Measurements from ENCODE around the gene VSNL1.
"Not testable (repeated sequence)": the region's sequence is repeated elsewhere in the genome, so short reads cannot be mapped to it uniquely, and the experiment has no call there.

VSNL1 gene

GRCh38 chr2:17543848-17544247 is 3.4 kb downstream of the VSNL1 start:
- H3K9me3 ChIP-seq (ENCODE audit: control insufficient read depth in 1 of 2, low read length in 2 of 2): no peaks in the 10 kb centered on the region
- H3K4me3 ChIP-seq (ENCODE audit: low read depth in 1 of 2, low read length in 2 of 2): no peak overlapping the region
- no peaks in the 10 kb centered on the region for H3K36me3 ChIP-seq (ENCODE audit: control insufficient read depth in 1 of 2, insufficient read depth in 2 of 2, low read length in 2 of 2)
- H3K27me3 ChIP-seq (ENCODE audit: low read depth, low read length): peaks cover 11% of the 10 kb centered on the region
- H3K4me1 ChIP-seq (ENCODE audit: control insufficient read depth in 1 of 2, insufficient read depth in 2 of 2, low read length in 2 of 2): peaks cover 0 to 25% of the 10 kb centered on the region in 2 donors
- no peak overlapping the region for H3K27ac ChIP-seq (ENCODE audit: low read length)

- H3K27me3 ChIP-seq (ENCODE audit: low read depth, low read length): peaks cover 11% of the 10 kb centered on the region
- peaks cover 0 to 22% of the 10 kb centered on the region in 2 donors for H3K4me1 ChIP-seq (ENCODE audit: control insufficient read depth in 1 of 2, insufficient read depth in 2 of 2, low read length in 2 of 2)
- H3K9me3 ChIP-seq (ENCODE audit: control insufficient read depth in 1 of 2, low read length in 2 of 2): no peaks in the 10 kb centered on the region
- no peak overlapping the region for H3K27ac ChIP-seq (ENCODE audit: low read length)
- no peak overlapping the region for H3K4me3 ChIP-seq (ENCODE audit: low read depth in 1 of 2, low read length in 2 of 2)
- H3K36me3 ChIP-seq (ENCODE audit: control insufficient read depth in 1 of 2, insufficient read depth in 2 of 2, low read length in 2 of 2): no peaks in the 10 kb centered on the region
Measured at GRCh38 chr2:17544256-17544655, 3.8 kb downstream of the VSNL1 start.

GRCh38 chr2:17545680-17546613 is 5.5 kb downstream of the VSNL1 start:
- no peaks in the 10 kb centered on the region for H3K36me3 ChIP-seq (ENCODE audit: control insufficient read depth in 1 of 2, insufficient read depth in 2 of 2, low read length in 2 of 2)
- peaks cover 0 to 8% of the 10 kb centered on the region in 2 donors for H3K4me1 ChIP-seq (ENCODE audit: control insufficient read depth in 1 of 2, insufficient read depth in 2 of 2, low read length in 2 of 2)
- peaks cover 11% of the 10 kb centered on the region for H3K27me3 ChIP-seq (ENCODE audit: low read depth, low read length)
- H3K9me3 ChIP-seq (ENCODE audit: control insufficient read depth in 1 of 2, low read length in 2 of 2): no peaks in the 10 kb centered on the region
- no peak overlapping the region for H3K4me3 ChIP-seq (ENCODE audit: low read depth in 1 of 2, low read length in 2 of 2)
- H3K27ac ChIP-seq (ENCODE audit: low read length): no peak overlapping the region

- Histone ChIP-seq H3K27me3 (ENCODE audit: low read depth, low read length) (peaks cover 3% of the 10 kb centered on the region), H3K27ac (ENCODE audit: low read length) (no peak overlapping the region), H3K4me1 (ENCODE audit: control insufficient read depth in 1 of 2, insufficient read depth in 2 of 2, low read length in 2 of 2) (no peaks in the 10 kb centered on the region), H3K4me3 (ENCODE audit: low read depth in 1 of 2, low read length in 2 of 2) (no peak overlapping the region), H3K9me3 (ENCODE audit: control insufficient read depth in 1 of 2, low read length in 2 of 2) (no peaks in the 10 kb centered on the region), H3K36me3 (ENCODE audit: control insufficient read depth in 1 of 2, insufficient read depth in 2 of 2, low read length in 2 of 2) (no peaks in the 10 kb centered on the region)
Measured at GRCh38 chr2:17547237-17547636, 6.7 kb downstream of the VSNL1 start.

- Histone ChIP-seq H3K27me3 (ENCODE audit: low read depth, low read length) (peaks cover 3% of the 10 kb centered on the region), H3K36me3 (ENCODE audit: control insufficient read depth in 1 of 2, insufficient read depth in 2 of 2, low read length in 2 of 2) (no peaks in the 10 kb centered on the region), H3K4me1 (ENCODE audit: control insufficient read depth in 1 of 2, insufficient read depth in 2 of 2, low read length in 2 of 2) (no peaks in the 10 kb centered on the region), H3K4me3 (ENCODE audit: low read depth in 1 of 2, low read length in 2 of 2) (no peak overlapping the region), H3K27ac (ENCODE audit: low read length) (no peak overlapping the region), H3K9me3 (ENCODE audit: control insufficient read depth in 1 of 2, low read length in 2 of 2) (no peaks in the 10 kb centered on the region)
Measured at GRCh38 chr2:17547737-17548136, 7.2 kb downstream of the VSNL1 start.

GRCh38 chr2:17550907-17551306 is 10.4 kb downstream of the VSNL1 start:
- no peaks in the 10 kb centered on the region for H3K9me3 ChIP-seq (ENCODE audit: control insufficient read depth in 1 of 2, low read length in 2 of 2)

GRCh38 chr2:17555150-17555549 is 14.7 kb downstream of the VSNL1 start:
- H3K27me3 ChIP-seq (ENCODE audit: low read depth, low read length): no peaks in the 10 kb centered on the region
- H3K27ac ChIP-seq (ENCODE audit: low read length): no peak overlapping the region

More at GRCh38 chr2:17550907-17551306, 10.4 kb downstream of the VSNL1 start:
- Histone ChIP-seq H3K27ac (ENCODE audit: low read length) (no peak overlapping the region), H3K4me1 (ENCODE audit: control insufficient read depth in 1 of 2, insufficient read depth in 2 of 2, low read length in 2 of 2) (no peaks in the 10 kb centered on the region), H3K36me3 (ENCODE audit: control insufficient read depth in 1 of 2, insufficient read depth in 2 of 2, low read length in 2 of 2) (no peaks in the 10 kb centered on the region), H3K4me3 (ENCODE audit: low read depth in 1 of 2, low read length in 2 of 2) (no peak overlapping the region), H3K27me3 (ENCODE audit: low read depth, low read length) (no peaks in the 10 kb centered on the region)

GRCh38 chr2:17557596-17557995 is 17.1 kb downstream of the VSNL1 start:
- Histone ChIP-seq H3K4me3 (ENCODE audit: low read depth in 1 of 2, low read length in 2 of 2) (no peak overlapping the region), H3K27me3 (ENCODE audit: low read depth, low read length) (no peaks in the 10 kb centered on the region), H3K36me3 (ENCODE audit: control insufficient read depth in 1 of 2, insufficient read depth in 2 of 2, low read length in 2 of 2) (no peaks in the 10 kb centered on the region), H3K9me3 (ENCODE audit: control insufficient read depth in 1 of 2, low read length in 2 of 2) (no peaks in the 10 kb centered on the region), H3K4me1 (ENCODE audit: control insufficient read depth in 1 of 2, insufficient read depth in 2 of 2, low read length in 2 of 2) (no peaks in the 10 kb centered on the region), H3K27ac (ENCODE audit: low read length) (no peak overlapping the region)

More at GRCh38 chr2:17555150-17555549, 14.7 kb downstream of the VSNL1 start:
- H3K9me3 ChIP-seq (ENCODE audit: control insufficient read depth in 1 of 2, low read length in 2 of 2): no peaks in the 10 kb centered on the region
- no peak overlapping the region for H3K4me3 ChIP-seq (ENCODE audit: low read depth in 1 of 2, low read length in 2 of 2)
- H3K36me3 ChIP-seq (ENCODE audit: control insufficient read depth in 1 of 2, insufficient read depth in 2 of 2, low read length in 2 of 2): no peaks in the 10 kb centered on the region
- H3K4me1 ChIP-seq (ENCODE audit: control insufficient read depth in 1 of 2, insufficient read depth in 2 of 2, low read length in 2 of 2): no peaks in the 10 kb centered on the region

GRCh38 chr2:17558053-17558452 is 17.6 kb downstream of the VSNL1 start:
- H3K4me3 ChIP-seq (ENCODE audit: low read depth in 1 of 2, low read length in 2 of 2): no peak overlapping the region
- no peak overlapping the region for H3K27ac ChIP-seq (ENCODE audit: low read length)
- no peaks in the 10 kb centered on the region for H3K9me3 ChIP-seq (ENCODE audit: control insufficient read depth in 1 of 2, low read length in 2 of 2)
- no peaks in the 10 kb centered on the region for H3K4me1 ChIP-seq (ENCODE audit: control insufficient read depth in 1 of 2, insufficient read depth in 2 of 2, low read length in 2 of 2)
- no peaks in the 10 kb centered on the region for H3K27me3 ChIP-seq (ENCODE audit: low read depth, low read length)
- no peaks in the 10 kb centered on the region for H3K36me3 ChIP-seq (ENCODE audit: control insufficient read depth in 1 of 2, insufficient read depth in 2 of 2, low read length in 2 of 2)

- Histone ChIP-seq H3K27ac (ENCODE audit: low read length) (no peak overlapping the region), H3K4me3 (ENCODE audit: low read depth in 1 of 2, low read length in 2 of 2) (no peak overlapping the region), H3K36me3 (ENCODE audit: control insufficient read depth in 1 of 2, insufficient read depth in 2 of 2, low read length in 2 of 2) (no peaks in the 10 kb centered on the region), H3K27me3 (ENCODE audit: low read depth, low read length) (no peaks in the 10 kb centered on the region), H3K4me1 (ENCODE audit: control insufficient read depth in 1 of 2, insufficient read depth in 2 of 2, low read length in 2 of 2) (no peaks in the 10 kb centered on the region), H3K9me3 (ENCODE audit: control insufficient read depth in 1 of 2, low read length in 2 of 2) (no peaks in the 10 kb centered on the region)
Measured at GRCh38 chr2:17558878-17559277, 18.4 kb downstream of the VSNL1 start.

- H3K27me3 ChIP-seq (ENCODE audit: low read depth, low read length): not testable (repeated sequence)
Measured at GRCh38 chr2:17565726-17566125, 25.2 kb downstream of the VSNL1 start.

GRCh38 chr2:17571681-17572080 is 31.2 kb downstream of the VSNL1 start:
- Histone ChIP-seq H3K9me3 (ENCODE audit: control insufficient read depth in 1 of 2, low read length in 2 of 2) (no peaks in the 10 kb centered on the region), H3K4me1 (ENCODE audit: control insufficient read depth in 1 of 2, insufficient read depth in 2 of 2, low read length in 2 of 2) (no peaks in the 10 kb centered on the region), H3K27me3 (ENCODE audit: low read depth, low read length) (no peaks in the 10 kb centered on the region), H3K27ac (ENCODE audit: low read length) (no peak overlapping the region), H3K36me3 (ENCODE audit: control insufficient read depth in 1 of 2, insufficient read depth in 2 of 2, low read length in 2 of 2) (no peaks in the 10 kb centered on the region), H3K4me3 (ENCODE audit: low read depth in 1 of 2, low read length in 2 of 2) (no peak overlapping the region)

More at GRCh38 chr2:17565726-17566125, 25.2 kb downstream of the VSNL1 start:
- not testable (repeated sequence) for H3K4me3 ChIP-seq (ENCODE audit: low read depth in 1 of 2, low read length in 2 of 2); H3K4me1 ChIP-seq (ENCODE audit: control insufficient read depth in 1 of 2, insufficient read depth in 2 of 2, low read length in 2 of 2); H3K27ac ChIP-seq (ENCODE audit: low read length); H3K9me3 ChIP-seq (ENCODE audit: control insufficient read depth in 1 of 2, low read length in 2 of 2); H3K36me3 ChIP-seq (ENCODE audit: control insufficient read depth in 1 of 2, insufficient read depth in 2 of 2, low read length in 2 of 2)

Measured in muscle layer of duodenum (tissue), 2 donors.